HCT116 (cell line): ENCODE data around the gene UMODL1.

Experiments used
- CBX3 ChIP-seq: IDR thresholded peaks from 2 replicates; pipeline ENCODE4 v1.6.1; 2012; ENCODE audit warnings: low read depth
- EZH2 ChIP-seq: fragments of 200-600 bp; sonication (generic); IDR thresholded peaks from 2 replicates; pipeline ENCODE4 v1.6.1; 2017; ENCODE audit warnings: antibody characterized with exemption, mixed run types
- EZH2phosphoT487 ChIP-seq: fragments of 200-600 bp; IDR thresholded peaks from 2 replicates; pipeline ENCODE4 v1.6.1; 2018; ENCODE audit warnings: antibody characterized with exemption, borderline replicate concordance
- POLR2A ChIP-seq: IDR thresholded peaks from 2 replicates; pipeline ENCODE4 v1.7.0; 2011; ENCODE audit warnings: borderline replicate concordance; ENCODE audit not compliant: insufficient read depth, insufficient read length; ENCODE audit errors: extremely low read depth
- POLR2AphosphoS5 ChIP-seq: IDR thresholded peaks from 2 replicates; pipeline ENCODE4 v1.6.1; 2011; ENCODE audit warnings: mild to moderate bottlenecking, low read depth, low read length, moderate library complexity
- YY1 ChIP-seq: IDR thresholded peaks from 2 replicates; pipeline ENCODE4 v1.6.1; 2011; ENCODE audit warnings: low read length, low read depth, moderate library complexity, mild to moderate bottlenecking; ENCODE audit not compliant: insufficient replicate concordance; ENCODE audit errors: extremely low read depth
- TF ChIP-seq, protein P1 (sequence below): IDR thresholded peaks from 2 replicates; pipeline ENCODE4 v1.6.1; 2011; ENCODE audit warnings: mild to moderate bottlenecking, low read length, moderate library complexity; ENCODE audit not compliant: insufficient replicate concordance; ENCODE audit errors: extremely low read depth
- TF ChIP-seq, protein P2 (sequence below): IDR thresholded peaks from 2 replicates; pipeline ENCODE4 v1.6.1; 2012
- TF ChIP-seq, protein P3 (sequence below), 3 experiments: fragments of 200-600 bp in 1 of 3; sonication (generic) in 1 of 3; IDR thresholded peaks in 2 of 3; conservative IDR thresholded peaks in 1 of 3; 2 replicates each; pipeline ENCODE4 v1.5.1; 2012 to 2017; ENCODE audit warnings: low read depth in 2 of 3, low read length in 2 of 3, antibody characterized with exemption in 1 of 3, borderline replicate concordance in 1 of 3, control low read depth in 1 of 3, mild to moderate bottlenecking in 1 of 3, mixed read lengths in 1 of 3, mixed run types in 1 of 3, moderate library complexity in 1 of 3; ENCODE audit not compliant: insufficient read depth in 1 of 3
- TF ChIP-seq, protein P4 (sequence below): IDR thresholded peaks from 2 replicates; pipeline ENCODE4 v1.6.1; 2012

DNA sequence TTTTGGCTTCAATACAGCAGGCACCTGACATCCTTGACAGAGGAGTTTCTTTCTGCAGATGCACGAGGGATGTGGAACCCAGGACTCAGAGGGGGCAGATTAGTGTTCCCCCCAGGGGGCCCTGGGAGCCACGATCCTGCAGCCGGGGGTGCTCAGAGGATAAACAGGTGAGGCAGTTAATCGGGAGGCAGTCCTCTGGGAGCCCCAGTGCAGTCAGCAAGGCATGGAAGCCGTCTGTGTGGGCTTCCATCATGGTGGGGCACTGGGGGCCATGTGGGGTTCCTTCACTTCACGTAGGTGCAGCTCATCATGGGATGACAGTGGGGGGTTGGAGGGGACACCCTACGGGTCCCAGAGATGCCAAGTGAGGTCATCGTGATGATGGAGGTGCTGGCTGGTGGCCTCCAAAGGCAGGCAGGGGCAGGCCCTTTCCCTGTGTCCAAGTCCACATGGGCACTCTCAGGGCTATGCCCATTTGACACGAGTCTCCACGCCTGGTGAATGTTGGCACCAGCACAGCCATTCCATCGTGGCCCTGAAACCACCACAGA lies 88.5 kb downstream of the UMODL1 start:
- TF ChIP-seq, protein P1, sequence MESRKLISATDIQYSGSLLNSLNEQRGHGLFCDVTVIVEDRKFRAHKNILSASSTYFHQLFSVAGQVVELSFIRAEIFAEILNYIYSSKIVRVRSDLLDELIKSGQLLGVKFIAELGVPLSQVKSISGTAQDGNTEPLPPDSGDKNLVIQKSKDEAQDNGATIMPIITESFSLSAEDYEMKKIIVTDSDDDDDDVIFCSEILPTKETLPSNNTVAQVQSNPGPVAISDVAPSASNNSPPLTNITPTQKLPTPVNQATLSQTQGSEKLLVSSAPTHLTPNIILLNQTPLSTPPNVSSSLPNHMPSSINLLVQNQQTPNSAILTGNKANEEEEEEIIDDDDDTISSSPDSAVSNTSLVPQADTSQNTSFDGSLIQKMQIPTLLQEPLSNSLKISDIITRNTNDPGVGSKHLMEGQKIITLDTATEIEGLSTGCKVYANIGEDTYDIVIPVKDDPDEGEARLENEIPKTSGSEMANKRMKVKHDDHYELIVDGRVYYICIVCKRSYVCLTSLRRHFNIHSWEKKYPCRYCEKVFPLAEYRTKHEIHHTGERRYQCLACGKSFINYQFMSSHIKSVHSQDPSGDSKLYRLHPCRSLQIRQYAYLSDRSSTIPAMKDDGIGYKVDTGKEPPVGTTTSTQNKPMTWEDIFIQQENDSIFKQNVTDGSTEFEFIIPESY: no peak
- TF ChIP-seq POLR2AphosphoS5 (no peak), CBX3 (no peak), POLR2A (no peak), EZH2 (no peak), EZH2phosphoT487 (no peak), YY1 (no peak)
- TF ChIP-seq, protein P2, sequence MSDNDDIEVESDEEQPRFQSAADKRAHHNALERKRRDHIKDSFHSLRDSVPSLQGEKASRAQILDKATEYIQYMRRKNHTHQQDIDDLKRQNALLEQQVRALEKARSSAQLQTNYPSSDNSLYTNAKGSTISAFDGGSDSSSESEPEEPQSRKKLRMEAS: no peak
- TF ChIP-seq, protein P3, sequence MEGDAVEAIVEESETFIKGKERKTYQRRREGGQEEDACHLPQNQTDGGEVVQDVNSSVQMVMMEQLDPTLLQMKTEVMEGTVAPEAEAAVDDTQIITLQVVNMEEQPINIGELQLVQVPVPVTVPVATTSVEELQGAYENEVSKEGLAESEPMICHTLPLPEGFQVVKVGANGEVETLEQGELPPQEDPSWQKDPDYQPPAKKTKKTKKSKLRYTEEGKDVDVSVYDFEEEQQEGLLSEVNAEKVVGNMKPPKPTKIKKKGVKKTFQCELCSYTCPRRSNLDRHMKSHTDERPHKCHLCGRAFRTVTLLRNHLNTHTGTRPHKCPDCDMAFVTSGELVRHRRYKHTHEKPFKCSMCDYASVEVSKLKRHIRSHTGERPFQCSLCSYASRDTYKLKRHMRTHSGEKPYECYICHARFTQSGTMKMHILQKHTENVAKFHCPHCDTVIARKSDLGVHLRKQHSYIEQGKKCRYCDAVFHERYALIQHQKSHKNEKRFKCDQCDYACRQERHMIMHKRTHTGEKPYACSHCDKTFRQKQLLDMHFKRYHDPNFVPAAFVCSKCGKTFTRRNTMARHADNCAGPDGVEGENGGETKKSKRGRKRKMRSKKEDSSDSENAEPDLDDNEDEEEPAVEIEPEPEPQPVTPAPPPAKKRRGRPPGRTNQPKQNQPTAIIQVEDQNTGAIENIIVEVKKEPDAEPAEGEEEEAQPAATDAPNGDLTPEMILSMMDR (IDR thresholded peaks at IDR 0.05 in 2 of 3, conservative IDR thresholded peaks at IDR 0.05 in 1 of 3; ENCODE audit: borderline replicate concordance in 1 of 3, insufficient read depth in 1 of 3, low read depth in 2 of 3, low read length in 2 of 3): no peak
- TF ChIP-seq, protein P4, sequence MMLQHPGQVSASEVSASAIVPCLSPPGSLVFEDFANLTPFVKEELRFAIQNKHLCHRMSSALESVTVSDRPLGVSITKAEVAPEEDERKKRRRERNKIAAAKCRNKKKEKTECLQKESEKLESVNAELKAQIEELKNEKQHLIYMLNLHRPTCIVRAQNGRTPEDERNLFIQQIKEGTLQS: no peak
